ENCODE measurements around the gene CBFA2T3.

The CBFA2T3 gene

GRCh38 chr16:88982286-88983084, 5.5 kb upstream of the CBFA2T3 start:
- DNase-seq (ENCODE audit: low read depth) = no peak
- H3K4me3 ChIP-seq (ENCODE audit: low read depth, low read length) = no peak overlapping the region
- in situ Hi-C loops (cut with HindIII; ENCODE audit: low sequenced_read_pairs) = no loop called here
- no peak for TF ChIP-seq CTCF (IDR thresholded peaks at IDR 0.05; ENCODE audit: low read depth, low read length, missing control alignments)

- no peak for TF ChIP-seq CTCF (IDR thresholded peaks at IDR 0.05; ENCODE audit: low read depth, low read length, missing control alignments)
- DNase-seq (ENCODE audit: low read depth) = no peak
- no peak overlapping the region for H3K4me3 ChIP-seq (ENCODE audit: low read depth, low read length)
- in situ Hi-C loops (cut with HindIII; ENCODE audit: low sequenced_read_pairs) = no loop called here
Observed at GRCh38 chr16:88979353-88980015, 2.5 kb upstream of the CBFA2T3 start.

- no peak for DNase-seq (ENCODE audit: low read depth)
- in situ Hi-C loops (cut with HindIII; ENCODE audit: low sequenced_read_pairs) = no loop called here
Observed at GRCh38 chr16:88978608-88979346, 1.8 kb upstream of the CBFA2T3 start.

GRCh38 chr16:88977812-88978607, 1.0 kb upstream of the CBFA2T3 start:
- no peak overlapping the region for H3K4me3 ChIP-seq (ENCODE audit: low read depth, low read length)
- in situ Hi-C loops (cut with HindIII; ENCODE audit: low sequenced_read_pairs) = no loop called here
- no peak for DNase-seq (ENCODE audit: low read depth)
- no peak for TF ChIP-seq CTCF (IDR thresholded peaks at IDR 0.05; ENCODE audit: low read depth, low read length, missing control alignments)

More at GRCh38 chr16:88978608-88979346, 1.8 kb upstream of the CBFA2T3 start:
- no peak overlapping the region for H3K4me3 ChIP-seq (ENCODE audit: low read depth, low read length)
- TF ChIP-seq CTCF (IDR thresholded peaks at IDR 0.05; ENCODE audit: low read depth, low read length, missing control alignments) = no peak

GRCh38 chr16:88976366-88977017, 515 bp downstream of the CBFA2T3 start:
- H3K4me3 ChIP-seq (ENCODE audit: low read depth, low read length) = no peak overlapping the region
- in situ Hi-C loops (cut with HindIII; ENCODE audit: low sequenced_read_pairs) = no loop called here

More at GRCh38 chr16:88976366-88977017, 515 bp downstream of the CBFA2T3 start:
- no peak for DNase-seq (ENCODE audit: low read depth)
- no peak for TF ChIP-seq CTCF (IDR thresholded peaks at IDR 0.05; ENCODE audit: low read depth, low read length, missing control alignments)
